SK-N-SH treated with all-trans-retinoic acid at 6 μM for 48 hours (cell line): ENCODE data around the gene RAX2.

Experiments used
- ATAC-seq: fragments of 200-7000 bp; cut with Tn5 transposase; 3 replicates; pipeline ENCODE4 v1.9.1; 2020; ENCODE audit warnings: mild to moderate bottlenecking, moderate library complexity
- ARNTL ChIP-seq: fragments of 450-650 bp; formaldehyde crosslinking; IDR thresholded peaks from 2 replicates; pipeline ENCODE4 v1.5.0; 2020; ENCODE audit warnings: low read depth, mild to moderate bottlenecking, moderate library complexity, borderline replicate concordance
- BACH2 ChIP-seq: fragments of 250-450 bp; sonication (Bioruptor Pico); IDR thresholded peaks from 2 replicates; pipeline ENCODE4 v1.9.0; 2021; ENCODE audit warnings: mild to moderate bottlenecking, borderline replicate concordance
- CSDC2 ChIP-seq: fragments of 250-450 bp; sonication (Bioruptor Pico); IDR thresholded peaks from 2 replicates; pipeline ENCODE4 v1.5.0; 2020; ENCODE audit warnings: mild to moderate bottlenecking, moderate library complexity
- CSRNP3 ChIP-seq: fragments of 250-450 bp; sonication (Bioruptor Pico); IDR thresholded peaks from 2 replicates; pipeline ENCODE4 v1.5.1; 2021; ENCODE audit warnings: mild to moderate bottlenecking, moderate library complexity
- ESRRG ChIP-seq: fragments of 250-450 bp; sonication (Bioruptor Pico); IDR thresholded peaks from 2 replicates; pipeline ENCODE4 v1.6.1; 2021; ENCODE audit warnings: mild to moderate bottlenecking
- GLIS3 ChIP-seq: fragments of 250-450 bp; sonication (Bioruptor Pico); IDR thresholded peaks from 2 replicates; pipeline ENCODE4 v1.5.0; 2020; ENCODE audit warnings: mild to moderate bottlenecking, moderate library complexity
- ISL1 ChIP-seq: fragments of 250-450 bp; sonication (Bioruptor Pico); IDR thresholded peaks from 2 replicates; pipeline ENCODE4 v2.1.2; 2022; ENCODE audit warnings: mild to moderate bottlenecking, moderate library complexity
- OSR1 ChIP-seq: fragments of 250-450 bp; sonication (Bioruptor Pico); IDR thresholded peaks from 2 replicates; pipeline ENCODE4 v1.8.0; 2022; ENCODE audit warnings: moderate library complexity, mild to moderate bottlenecking, inconsistent platforms
- POU6F1 ChIP-seq: fragments of 250-450 bp; sonication (Bioruptor Pico); IDR thresholded peaks from 2 replicates; pipeline ENCODE4 v1.8.0; 2021; ENCODE audit warnings: low read depth, mild to moderate bottlenecking, moderate library complexity, borderline replicate concordance
- PPARA ChIP-seq: fragments of 250-450 bp; sonication (Bioruptor Pico); IDR thresholded peaks from 2 replicates; pipeline ENCODE4 v1.5.0; 2020; ENCODE audit warnings: mild to moderate bottlenecking, borderline replicate concordance
- TCF4 ChIP-seq: fragments of 250-450 bp; sonication (Bioruptor Pico); IDR thresholded peaks from 2 replicates; pipeline ENCODE4 v1.8.0; 2021; ENCODE audit warnings: mild to moderate bottlenecking, moderate library complexity, borderline replicate concordance
- ZNF565 ChIP-seq: fragments of 450-650 bp; formaldehyde crosslinking; conservative IDR thresholded peaks from 2 replicates; pipeline ENCODE4 v1.5.0; 2020; ENCODE audit warnings: low read depth, mild to moderate bottlenecking, moderate library complexity
- ZNF70 ChIP-seq: fragments of 450-650 bp; formaldehyde crosslinking; IDR thresholded peaks from 2 replicates; pipeline ENCODE4 v1.5.0; 2020; ENCODE audit warnings: mild to moderate bottlenecking, moderate library complexity
- ZNF8 ChIP-seq: fragments of 450-650 bp; formaldehyde crosslinking; IDR thresholded peaks from 2 replicates; pipeline ENCODE4 v1.5.0; 2020; ENCODE audit warnings: mild to moderate bottlenecking, moderate library complexity
- TF ChIP-seq, protein P1 (sequence below): fragments of 250-450 bp; sonication (Bioruptor Pico); IDR thresholded peaks from 2 replicates; pipeline ENCODE4 v1.5.1; 2020; ENCODE audit warnings: low read depth, mild to moderate bottlenecking, moderate library complexity
- TF ChIP-seq, protein P2 (sequence below): fragments of 250-450 bp; sonication (Bioruptor Pico); IDR thresholded peaks from 2 replicates; pipeline ENCODE4 v1.5.0; 2020; ENCODE audit warnings: mild to moderate bottlenecking, moderate library complexity

Gene RAX2

DNA sequence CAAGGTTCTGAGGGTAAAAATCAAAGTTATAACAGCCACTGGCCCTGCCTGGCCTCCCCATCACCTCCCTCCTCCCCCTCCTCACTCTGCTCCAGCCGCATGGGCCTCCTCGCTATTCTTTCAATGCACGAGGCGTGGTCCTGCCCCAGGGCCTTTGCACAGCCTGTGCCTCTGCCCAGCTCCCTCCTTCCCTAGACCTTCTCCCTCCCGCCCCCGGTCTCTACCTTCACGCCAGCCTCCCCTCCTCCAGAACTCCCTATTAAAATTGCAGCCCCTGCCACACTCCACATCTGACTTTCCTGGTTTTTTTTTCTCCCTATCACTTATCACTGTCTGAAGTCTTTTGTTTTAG is 3.3 kb downstream of the RAX2 start (continued):
- TF ChIP-seq POU6F1 (CRISPR knock-in tag), result no peak
- no peak for TF ChIP-seq CSRNP3 (CRISPR knock-in tag)
- no peak for TF ChIP-seq GLIS3 (CRISPR knock-in tag)
- no peak for TF ChIP-seq TCF4 (CRISPR knock-in tag)
- no peak for TF ChIP-seq ZNF565
- TF ChIP-seq, protein P1, sequence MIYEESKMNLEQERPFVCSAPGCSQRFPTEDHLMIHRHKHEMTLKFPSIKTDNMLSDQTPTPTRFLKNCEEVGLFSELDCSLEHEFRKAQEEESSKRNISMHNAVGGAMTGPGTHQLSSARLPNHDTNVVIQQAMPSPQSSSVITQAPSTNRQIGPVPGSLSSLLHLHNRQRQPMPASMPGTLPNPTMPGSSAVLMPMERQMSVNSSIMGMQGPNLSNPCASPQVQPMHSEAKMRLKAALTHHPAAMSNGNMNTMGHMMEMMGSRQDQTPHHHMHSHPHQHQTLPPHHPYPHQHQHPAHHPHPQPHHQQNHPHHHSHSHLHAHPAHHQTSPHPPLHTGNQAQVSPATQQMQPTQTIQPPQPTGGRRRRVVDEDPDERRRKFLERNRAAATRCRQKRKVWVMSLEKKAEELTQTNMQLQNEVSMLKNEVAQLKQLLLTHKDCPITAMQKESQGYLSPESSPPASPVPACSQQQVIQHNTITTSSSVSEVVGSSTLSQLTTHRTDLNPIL (CRISPR knock-in tag), result no peak
- TF ChIP-seq ESRRG (CRISPR knock-in tag), result no peak
- TF ChIP-seq ZNF70 (CRISPR knock-in tag), result no peak
- no peak for TF ChIP-seq PPARA

- TF ChIP-seq CSDC2 (CRISPR knock-in tag), result no peak
- TF ChIP-seq ZNF565, result no peak
- TF ChIP-seq, protein P2, sequence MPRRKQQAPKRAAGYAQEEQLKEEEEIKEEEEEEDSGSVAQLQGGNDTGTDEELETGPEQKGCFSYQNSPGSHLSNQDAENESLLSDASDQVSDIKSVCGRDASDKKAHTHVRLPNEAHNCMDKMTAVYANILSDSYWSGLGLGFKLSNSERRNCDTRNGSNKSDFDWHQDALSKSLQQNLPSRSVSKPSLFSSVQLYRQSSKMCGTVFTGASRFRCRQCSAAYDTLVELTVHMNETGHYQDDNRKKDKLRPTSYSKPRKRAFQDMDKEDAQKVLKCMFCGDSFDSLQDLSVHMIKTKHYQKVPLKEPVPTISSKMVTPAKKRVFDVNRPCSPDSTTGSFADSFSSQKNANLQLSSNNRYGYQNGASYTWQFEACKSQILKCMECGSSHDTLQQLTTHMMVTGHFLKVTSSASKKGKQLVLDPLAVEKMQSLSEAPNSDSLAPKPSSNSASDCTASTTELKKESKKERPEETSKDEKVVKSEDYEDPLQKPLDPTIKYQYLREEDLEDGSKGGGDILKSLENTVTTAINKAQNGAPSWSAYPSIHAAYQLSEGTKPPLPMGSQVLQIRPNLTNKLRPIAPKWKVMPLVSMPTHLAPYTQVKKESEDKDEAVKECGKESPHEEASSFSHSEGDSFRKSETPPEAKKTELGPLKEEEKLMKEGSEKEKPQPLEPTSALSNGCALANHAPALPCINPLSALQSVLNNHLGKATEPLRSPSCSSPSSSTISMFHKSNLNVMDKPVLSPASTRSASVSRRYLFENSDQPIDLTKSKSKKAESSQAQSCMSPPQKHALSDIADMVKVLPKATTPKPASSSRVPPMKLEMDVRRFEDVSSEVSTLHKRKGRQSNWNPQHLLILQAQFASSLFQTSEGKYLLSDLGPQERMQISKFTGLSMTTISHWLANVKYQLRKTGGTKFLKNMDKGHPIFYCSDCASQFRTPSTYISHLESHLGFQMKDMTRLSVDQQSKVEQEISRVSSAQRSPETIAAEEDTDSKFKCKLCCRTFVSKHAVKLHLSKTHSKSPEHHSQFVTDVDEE (CRISPR knock-in tag), result no peak
- TF ChIP-seq ESRRG (CRISPR knock-in tag), result no peak
- no peak for TF ChIP-seq TCF4 (CRISPR knock-in tag)
- no peak for TF ChIP-seq ISL1 (CRISPR knock-in tag)
- TF ChIP-seq GLIS3 (CRISPR knock-in tag), result no peak
- no peak for TF ChIP-seq BACH2 (CRISPR knock-in tag)
- TF ChIP-seq PPARA, result no peak
- no peak for TF ChIP-seq ZNF8 (CRISPR knock-in tag)
- no peak for TF ChIP-seq POU6F1 (CRISPR knock-in tag)
- ATAC-seq, result no peak
These were observed 3.8 kb downstream of the RAX2 start for GRCh38 chr19:3768015-3768747.

GRCh38 chr19:3767050-3767449 is 5.0 kb downstream of the RAX2 start:
- TF ChIP-seq, protein P2 (CRISPR knock-in tag), result no peak
- TF ChIP-seq ARNTL (CRISPR knock-in tag), result no peak
- TF ChIP-seq ISL1 (CRISPR knock-in tag), result no peak
- no peak for TF ChIP-seq ZNF565
- no peak for TF ChIP-seq OSR1 (CRISPR knock-in tag)
- no peak for ATAC-seq
